Esophagus muscularis mucosa (tissue), 4 donors: ENCODE data around the gene RIN2.

Source experiments
- CTCF ChIP-seq, 3 experiments: fragments of 200-600 bp in 2 of 3; fragments of 450-650 bp in 1 of 3; sonication (generic) in 2 of 3; IDR thresholded peaks; one replicate each; pipeline ENCODE4 v1.5.1; 2017 to 2019; ENCODE audit warnings: antibody characterized with exemption in 3 of 3, mild to moderate bottlenecking in 2 of 3, moderate library complexity in 1 of 3
- EP300 ChIP-seq: sonication (generic); formaldehyde crosslinking; IDR thresholded peaks from one replicate; pipeline ENCODE4 v1.6.1; 2017; ENCODE audit warnings: antibody characterized with exemption
- POLR2AphosphoS5 ChIP-seq, 2 donors: sonication (generic); formaldehyde crosslinking; IDR thresholded peaks; one replicate each; pipeline ENCODE4 v1.6.1; 2017; ENCODE audit warnings: antibody characterized with exemption in 2 of 2

GRCh38 chr20:19794941-19795340 lies 36.9 kb downstream of the RIN2 start:
- TF ChIP-seq EP300 (no peak), POLR2AphosphoS5 (IDR thresholded peaks at IDR 0.05) (no peak), CTCF (IDR thresholded peaks at IDR 0.05) (no peak)
